Measurements from ENCODE around the gene PARD3. TPM values are rescaled to one million over a fixed set of nuclear protein-coding genes. Genes with fewer than 3 reads are reported as not detected.
"Not testable (repeated sequence)": the region's sequence is repeated elsewhere in the genome, so short reads cannot be mapped to it uniquely, and the experiment has no call there.

The PARD3 gene
- total and polyA plus RNA-seq, 2 donors from 2014 or later = 21.1 to 47.5 TPM

GRCh38 chr10:34845070-34845469, 30.0 kb upstream of the PARD3 start:
- H3K27ac ChIP-seq (ENCODE audit: low read depth in 2 of 2, low read length in 2 of 2) = no peak overlapping the region
- H3K9ac ChIP-seq (ENCODE audit: low read length in 3 of 3) = no peak overlapping the region
- H3K27me3 ChIP-seq (ENCODE audit: control insufficient read depth, insufficient read depth, low read length) = no peaks in the 10 kb centered on the region
- no peaks in the 10 kb centered on the region for H3K9me3 ChIP-seq (ENCODE audit: control insufficient read depth in 2 of 3, insufficient read depth in 1 of 3, low read length in 3 of 3)
- H3K4me1 ChIP-seq (ENCODE audit: control insufficient read depth in 2 of 3, insufficient read depth in 2 of 3, low read depth in 1 of 3, low read length in 3 of 3) = no peaks in the 10 kb centered on the region
- DNase-seq (no peak), FAIRE-seq (no peak)
- intact Hi-C loops (cut with DNase I) = no loop called here
- no peak for TF ChIP-seq CTCF (IDR thresholded peaks at IDR 0.05; ENCODE audit: borderline replicate concordance, extremely low read depth, insufficient read depth)
- no peaks in the 10 kb centered on the region for H3K36me3 ChIP-seq (ENCODE audit: control insufficient read depth in 2 of 3, insufficient read depth in 3 of 3, low read length in 3 of 3)
- no peak overlapping the region for H3K4me3 ChIP-seq (ENCODE audit: low read length in 3 of 3)

- TF ChIP-seq CTCF (IDR thresholded peaks at IDR 0.05; ENCODE audit: borderline replicate concordance, extremely low read depth, insufficient read depth) = no peak
- Histone ChIP-seq H3K9ac (ENCODE audit: low read length in 3 of 3) (no peak overlapping the region), H3K4me3 (ENCODE audit: low read length in 3 of 3) (no peak overlapping the region), H3K27me3 (ENCODE audit: control insufficient read depth, insufficient read depth, low read length) (no peaks in the 10 kb centered on the region), H3K27ac (ENCODE audit: low read depth in 2 of 2, low read length in 2 of 2) (no peak overlapping the region), H3K4me1 (ENCODE audit: control insufficient read depth in 2 of 3, insufficient read depth in 2 of 3, low read depth in 1 of 3, low read length in 3 of 3) (no peaks in the 10 kb centered on the region), H3K36me3 (ENCODE audit: control insufficient read depth in 2 of 3, insufficient read depth in 3 of 3, low read length in 3 of 3) (no peaks in the 10 kb centered on the region), H3K9me3 (ENCODE audit: control insufficient read depth in 2 of 3, insufficient read depth in 1 of 3, low read length in 3 of 3) (no peaks in the 10 kb centered on the region)
- DNase-seq (no peak), FAIRE-seq (no peak)
- intact Hi-C loops (cut with DNase I) = no loop called here
Observed at GRCh38 chr10:34844448-34844847, 29.4 kb upstream of the PARD3 start.

DNA sequence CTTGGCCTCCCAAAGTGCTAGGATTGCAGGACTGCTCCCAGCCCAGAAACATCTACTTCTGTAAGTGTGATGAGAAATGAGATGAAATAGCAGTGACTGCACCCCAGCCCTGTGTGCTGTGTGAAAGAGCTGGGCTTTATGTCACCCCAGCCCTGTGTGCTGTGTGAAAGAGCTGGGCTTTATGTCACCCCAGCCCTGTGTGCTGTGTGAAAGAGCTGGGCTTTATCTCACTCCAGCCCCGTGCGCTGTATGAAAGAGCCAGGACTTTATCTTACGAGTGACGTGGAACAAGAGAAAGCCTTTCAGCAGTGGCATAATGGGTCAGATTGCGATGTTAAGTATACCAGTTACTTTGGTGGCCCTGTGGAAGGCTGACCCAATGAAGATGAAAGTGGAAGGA, 28.4 kb upstream of the PARD3 start:
- H3K9ac ChIP-seq (ENCODE audit: low read length in 3 of 3); FAIRE-seq; H3K9me3 ChIP-seq (ENCODE audit: control insufficient read depth in 2 of 3, insufficient read depth in 1 of 3, low read length in 3 of 3); H3K36me3 ChIP-seq (ENCODE audit: control insufficient read depth in 2 of 3, insufficient read depth in 3 of 3, low read length in 3 of 3); H3K27me3 ChIP-seq (ENCODE audit: control insufficient read depth, insufficient read depth, low read length); H3K27ac ChIP-seq (ENCODE audit: low read depth in 2 of 2, low read length in 2 of 2); H3K4me3 ChIP-seq (ENCODE audit: low read length in 3 of 3); H3K4me1 ChIP-seq (ENCODE audit: control insufficient read depth in 2 of 3, insufficient read depth in 2 of 3, low read depth in 1 of 3, low read length in 3 of 3); intact Hi-C loops (cut with DNase I); DNase-seq: not testable (repeated sequence)

DNA sequence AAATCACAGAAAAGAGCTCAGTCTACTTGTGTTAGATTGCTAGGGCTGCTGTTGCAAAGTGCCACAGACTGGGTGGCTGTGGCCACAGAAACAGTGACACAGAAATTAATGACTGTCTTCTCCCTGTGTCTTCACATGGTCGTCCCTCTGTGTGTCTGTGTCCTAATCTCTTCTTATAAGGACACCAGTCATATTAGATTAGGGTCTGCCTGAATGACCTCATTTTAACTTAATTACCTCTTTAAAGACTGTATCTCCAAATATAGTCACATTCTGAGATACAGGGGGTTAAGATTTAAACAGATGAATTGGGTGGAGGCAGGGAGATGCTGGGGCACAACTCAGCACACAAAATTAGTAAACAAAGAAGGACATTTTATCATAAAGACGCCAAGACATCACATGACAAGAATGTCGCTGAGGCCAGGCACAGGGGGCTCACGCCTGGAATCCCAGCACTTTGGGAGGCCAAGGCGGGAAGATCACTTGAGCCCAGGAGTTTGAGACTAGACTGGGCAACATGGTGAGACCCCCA, 23.3 kb upstream of the PARD3 start:
- Histone ChIP-seq H3K36me3 (ENCODE audit: control insufficient read depth in 2 of 3, insufficient read depth in 3 of 3, low read length in 3 of 3) (no peaks in the 10 kb centered on the region), H3K27ac (ENCODE audit: low read depth in 2 of 2, low read length in 2 of 2) (no peak overlapping the region), H3K4me3 (ENCODE audit: low read length in 3 of 3) (no peak overlapping the region), H3K27me3 (ENCODE audit: control insufficient read depth, insufficient read depth, low read length) (no peaks in the 10 kb centered on the region), H3K9me3 (ENCODE audit: control insufficient read depth in 2 of 3, insufficient read depth in 1 of 3, low read length in 3 of 3) (no peaks in the 10 kb centered on the region), H3K4me1 (ENCODE audit: control insufficient read depth in 2 of 3, insufficient read depth in 2 of 3, low read depth in 1 of 3, low read length in 3 of 3) (no peaks in the 10 kb centered on the region), H3K9ac (ENCODE audit: low read length in 3 of 3) (no peak overlapping the region)
- no peak for FAIRE-seq
- TF ChIP-seq CTCF (IDR thresholded peaks at IDR 0.05; ENCODE audit: borderline replicate concordance, extremely low read depth, insufficient read depth) = no peak
- intact Hi-C loops (cut with DNase I) = no loop called here
- DNase-seq = no peak

Measured in kidney (tissue), 14 donors.